SK-N-SH (cell line): ENCODE measurements around the gene FDX1. TPM values are rescaled to one million over a fixed set of nuclear protein-coding genes. Genes with fewer than 3 reads are reported as not detected.

Source experiments
- CTCF ChIA-PET: fragments of 300-600, 350-600 bp; formaldehyde crosslinking; extraction: SDS; loops from one replicate; lab custom pipeline; 2021; lab: Yijun Ruan, JAX
- POLR2A ChIA-PET: fragments of 350-600 bp; sonication (Branson Sonifier 250); formaldehyde crosslinking; extraction: SDS; loops from one replicate; lab custom pipeline; 2020; ENCODE audit warnings: antibody characterized with exemption, inconsistent platforms; lab: Yijun Ruan, JAX
- DNase-seq: peaks from one replicate; pipeline ENCODE4 v3.0.0; 2012
- H2AFZ ChIP-seq: fragments of 200-600 bp; sonication (generic); 2 replicates; pipeline ENCODE4 v1.8.1; 2016; ENCODE audit warnings: antibody characterized with exemption, mild to moderate bottlenecking, low read depth
- H3F3A ChIP-seq: fragments of 200-600 bp; sonication (generic); replicated peaks from 2 replicates; pipeline ENCODE3; 2016; ENCODE audit warnings: antibody characterized with exemption, mild to moderate bottlenecking; ENCODE audit not compliant: insufficient read depth
- H3K27ac ChIP-seq, 2 experiments: fragments of 200-500 bp in 1 of 2; fragments of 200-600 bp in 1 of 2; sonication (Bioruptor generic) in 1 of 2; sonication (generic), shearing (Covaris generic) in 1 of 2; 2 replicates each; pipeline versions ENCODE4 v1.5.1 to v1.6.1; 2014 to 2016; ENCODE audit warnings: low read depth in 2 of 2, inconsistent platforms in 1 of 2, low read length in 1 of 2, mild to moderate bottlenecking in 1 of 2, mixed read lengths in 1 of 2
- H3K27me3 ChIP-seq: fragments of 200-600 bp; sonication (generic), shearing (Covaris generic); 2 replicates; pipeline ENCODE4 v1.6.1; 2016; ENCODE audit warnings: mixed run types; ENCODE audit not compliant: insufficient read depth
- H3K36me3 ChIP-seq, 2 experiments: fragments of 200-500 bp in 1 of 2; fragments of 200-600 bp in 1 of 2; sonication (Bioruptor generic) in 1 of 2; sonication (generic) in 1 of 2; replicated peaks in 1 of 2; 2 replicates each; pipeline versions ENCODE3 to v1.5.1; 2014 to 2016; ENCODE audit warnings: low read length in 1 of 2, mild to moderate bottlenecking in 1 of 2; ENCODE audit not compliant: insufficient read depth in 2 of 2, control insufficient read depth in 1 of 2
- H3K4me1 ChIP-seq, 2 experiments: fragments of 200-500 bp in 1 of 2; fragments of 200-600 bp in 1 of 2; sonication (Bioruptor generic) in 1 of 2; sonication (generic), shearing (Covaris generic) in 1 of 2; 2 replicates each; pipeline versions ENCODE4 v1.5.1 to v1.6.1; 2014 to 2016; ENCODE audit warnings: low read depth in 1 of 2, low read length in 1 of 2, mixed run types in 1 of 2; ENCODE audit not compliant: insufficient read depth in 2 of 2, control insufficient read depth in 1 of 2
- H3K4me2 ChIP-seq: fragments of 200-600 bp; sonication (generic), shearing (Covaris generic); 2 replicates; pipeline ENCODE4 v1.6.1; 2017; ENCODE audit warnings: mixed run types
- H3K4me3 ChIP-seq, 2 experiments: fragments of 200-500 bp in 1 of 2; fragments of 200-600 bp in 1 of 2; sonication (Bioruptor generic) in 1 of 2; sonication (generic), shearing (Covaris generic) in 1 of 2; 2 replicates each; pipeline versions ENCODE4 v1.5.1 to v1.8.1; 2014 to 2016; ENCODE audit warnings: low read depth in 2 of 2, inconsistent platforms in 1 of 2, low read length in 1 of 2, mild to moderate bottlenecking in 1 of 2, mixed read lengths in 1 of 2, moderate library complexity in 1 of 2
- H3K79me2 ChIP-seq: fragments of 200-600 bp; sonication (generic); 2 replicates; pipeline ENCODE4 v1.8.1; 2017; ENCODE audit warnings: mild to moderate bottlenecking; ENCODE audit not compliant: insufficient read depth
- H3K9ac ChIP-seq: fragments of 200-600 bp; sonication (generic); 2 replicates; pipeline ENCODE4 v1.6.1; 2017; ENCODE audit warnings: mixed run types
- H3K9me2 ChIP-seq: fragments of 200-600 bp; sonication (generic); 2 replicates; pipeline ENCODE4 v1.6.1; 2017; ENCODE audit warnings: mixed run types
- H3K9me3 ChIP-seq: fragments of 200-600 bp; sonication (generic); 2 replicates; pipeline ENCODE4 v1.6.1; 2017; ENCODE audit warnings: mixed run types, mild to moderate bottlenecking, moderate library complexity
- H4K20me1 ChIP-seq: fragments of 200-600 bp; sonication (generic); 2 replicates; pipeline ENCODE4 v1.6.1; 2017; ENCODE audit warnings: mild to moderate bottlenecking, mixed run types; ENCODE audit not compliant: insufficient read depth
- ELF1 ChIP-seq: IDR thresholded peaks from 2 replicates; pipeline ENCODE4 v1.4.0; 2012
- EZH2phosphoT487 ChIP-seq: fragments of 200-600 bp; sonication (generic); IDR thresholded peaks from 2 replicates; pipeline ENCODE4 v1.6.1; 2017; ENCODE audit warnings: low read depth, mixed run types, mild to moderate bottlenecking, antibody characterized with exemption, moderate library complexity, borderline replicate concordance
- FOSL2 ChIP-seq: IDR thresholded peaks from 2 replicates; pipeline ENCODE4 v1.4.0; 2012; ENCODE audit warnings: low read depth, mild to moderate bottlenecking, moderate library complexity, borderline replicate concordance
- FOXJ3 ChIP-seq: sonication (generic); formaldehyde crosslinking; IDR thresholded peaks from 2 replicates; pipeline ENCODE4 v1.5.1; 2020; ENCODE audit warnings: mild to moderate bottlenecking, missing genetic modification reagents
- GABPA ChIP-seq: IDR thresholded peaks from 2 replicates; pipeline ENCODE4 v1.4.0; 2012; ENCODE audit warnings: low read depth, mild to moderate bottlenecking
- GATA2 ChIP-seq: sonication (generic); formaldehyde crosslinking; IDR thresholded peaks from 2 replicates; pipeline ENCODE4 v1.5.0; 2020; ENCODE audit warnings: mild to moderate bottlenecking, missing genetic modification reagents
- JUND ChIP-seq: IDR thresholded peaks from 2 replicates; pipeline ENCODE4 v1.4.0; 2012
- MEF2A ChIP-seq: IDR thresholded peaks from 2 replicates; pipeline ENCODE4 v1.4.0; 2012; ENCODE audit warnings: low read depth, borderline replicate concordance
- NFIC ChIP-seq: IDR thresholded peaks from 2 replicates; pipeline ENCODE4 v1.4.0; 2012; ENCODE audit warnings: borderline replicate concordance
- NRF1 ChIP-seq: IDR thresholded peaks from 2 replicates; pipeline ENCODE4 v1.6.1; 2012; ENCODE audit warnings: low read depth, mild to moderate bottlenecking, low read length
- POLR2AphosphoS5 ChIP-seq: IDR thresholded peaks from 2 replicates; pipeline ENCODE4 v1.6.1; 2012; ENCODE audit warnings: low read depth, low read length
- RFX5 ChIP-seq: IDR thresholded peaks from 2 replicates; pipeline ENCODE4 v1.6.1; 2012; ENCODE audit warnings: mild to moderate bottlenecking, improper control_type of control experiment, low read length
- RXRA ChIP-seq: IDR thresholded peaks from 2 replicates; pipeline ENCODE4 v1.4.0; 2012; ENCODE audit warnings: low read depth, mild to moderate bottlenecking, borderline replicate concordance
- YY1 ChIP-seq: IDR thresholded peaks from 2 replicates; pipeline ENCODE4 v1.4.0; 2012; ENCODE audit warnings: low read depth, mild to moderate bottlenecking
- WGBS: methylation state at CpG from one replicate; pipeline ENCODE4 v1.1.6; 2017; ENCODE audit warnings: low lambda C conversion rate; 5-methylcytosine and 5-hydroxymethylcytosine counted together
- polyA plus RNA-seq, 3 experiments: library from polyadenylated mRNA; depleted of rRNA; stranded (reverse); fragments of >200 nt; gene quantifications; 2 replicates each; pipeline ENCODE4 v1.2.3, GENCODE V29; 2012
- TF ChIP-seq, protein P1 (sequence below): IDR thresholded peaks from 2 replicates; pipeline ENCODE4 v1.6.1; 2012; ENCODE audit warnings: mild to moderate bottlenecking, low read depth, low read length, moderate library complexity
- TF ChIP-seq, protein P2 (sequence below): fragments of 200-600 bp; sonication (generic); IDR thresholded peaks from 2 replicates; pipeline ENCODE4 v1.6.1; 2017; ENCODE audit warnings: antibody characterized with exemption, mild to moderate bottlenecking, moderate library complexity
- TF ChIP-seq, protein P3 (sequence below): fragments of 150-350 bp; IDR thresholded peaks from 2 replicates; pipeline ENCODE4 v1.6.1; 2016; ENCODE audit warnings: mild to moderate bottlenecking, low read depth, low read length
- TF ChIP-seq, protein P4 (sequence below): IDR thresholded peaks from 2 replicates; pipeline ENCODE4 v1.4.0; 2012; ENCODE audit warnings: low read depth, borderline replicate concordance

FDX1 gene
- polyA plus RNA-seq, 1 of the 3 experiments (the other 2 are of a cell fraction): 4.0 TPM

DNA sequence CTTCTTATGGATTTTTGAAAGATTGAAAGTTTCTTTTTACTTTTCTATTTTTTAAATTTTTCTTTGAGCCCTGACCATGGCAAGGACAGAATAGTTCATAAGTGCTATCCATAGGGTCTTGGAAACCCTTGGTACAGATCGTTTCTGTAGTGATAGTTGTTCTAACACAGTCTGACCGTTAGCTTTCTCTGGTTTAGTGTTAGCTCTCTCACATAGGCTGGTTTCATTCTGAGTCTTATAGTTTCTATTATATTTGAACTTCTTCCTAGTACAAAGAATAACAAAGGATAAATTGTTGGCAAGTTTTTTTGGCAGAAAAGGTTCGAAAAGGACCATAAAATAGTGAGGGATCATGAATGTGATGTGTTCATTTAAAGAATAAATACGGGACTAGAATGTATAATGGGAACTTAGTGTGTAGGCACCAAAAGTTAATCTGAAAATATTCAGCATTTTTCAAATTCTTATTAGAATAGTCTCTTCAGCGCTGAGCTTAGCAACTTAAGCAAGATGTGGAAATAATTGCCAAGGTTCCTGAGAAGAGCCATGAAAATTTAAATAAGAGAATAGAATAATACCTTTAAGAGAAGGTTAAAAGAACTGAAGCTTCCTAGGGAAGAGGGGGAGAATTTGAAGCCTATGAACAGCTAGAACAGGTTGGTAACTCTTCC lies 24.1 kb downstream of the FDX1 start:
- TF ChIP-seq, protein P1, sequence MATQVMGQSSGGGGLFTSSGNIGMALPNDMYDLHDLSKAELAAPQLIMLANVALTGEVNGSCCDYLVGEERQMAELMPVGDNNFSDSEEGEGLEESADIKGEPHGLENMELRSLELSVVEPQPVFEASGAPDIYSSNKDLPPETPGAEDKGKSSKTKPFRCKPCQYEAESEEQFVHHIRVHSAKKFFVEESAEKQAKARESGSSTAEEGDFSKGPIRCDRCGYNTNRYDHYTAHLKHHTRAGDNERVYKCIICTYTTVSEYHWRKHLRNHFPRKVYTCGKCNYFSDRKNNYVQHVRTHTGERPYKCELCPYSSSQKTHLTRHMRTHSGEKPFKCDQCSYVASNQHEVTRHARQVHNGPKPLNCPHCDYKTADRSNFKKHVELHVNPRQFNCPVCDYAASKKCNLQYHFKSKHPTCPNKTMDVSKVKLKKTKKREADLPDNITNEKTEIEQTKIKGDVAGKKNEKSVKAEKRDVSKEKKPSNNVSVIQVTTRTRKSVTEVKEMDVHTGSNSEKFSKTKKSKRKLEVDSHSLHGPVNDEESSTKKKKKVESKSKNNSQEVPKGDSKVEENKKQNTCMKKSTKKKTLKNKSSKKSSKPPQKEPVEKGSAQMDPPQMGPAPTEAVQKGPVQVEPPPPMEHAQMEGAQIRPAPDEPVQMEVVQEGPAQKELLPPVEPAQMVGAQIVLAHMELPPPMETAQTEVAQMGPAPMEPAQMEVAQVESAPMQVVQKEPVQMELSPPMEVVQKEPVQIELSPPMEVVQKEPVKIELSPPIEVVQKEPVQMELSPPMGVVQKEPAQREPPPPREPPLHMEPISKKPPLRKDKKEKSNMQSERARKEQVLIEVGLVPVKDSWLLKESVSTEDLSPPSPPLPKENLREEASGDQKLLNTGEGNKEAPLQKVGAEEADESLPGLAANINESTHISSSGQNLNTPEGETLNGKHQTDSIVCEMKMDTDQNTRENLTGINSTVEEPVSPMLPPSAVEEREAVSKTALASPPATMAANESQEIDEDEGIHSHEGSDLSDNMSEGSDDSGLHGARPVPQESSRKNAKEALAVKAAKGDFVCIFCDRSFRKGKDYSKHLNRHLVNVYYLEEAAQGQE: no peak
- TF ChIP-seq POLR2AphosphoS5 (no peak), JUND (no peak), FOXJ3 (CRISPR knock-in tag) (no peak), NRF1 (no peak), MEF2A (no peak), FOSL2 (no peak), GABPA (no peak)
- TF ChIP-seq, protein P2, sequence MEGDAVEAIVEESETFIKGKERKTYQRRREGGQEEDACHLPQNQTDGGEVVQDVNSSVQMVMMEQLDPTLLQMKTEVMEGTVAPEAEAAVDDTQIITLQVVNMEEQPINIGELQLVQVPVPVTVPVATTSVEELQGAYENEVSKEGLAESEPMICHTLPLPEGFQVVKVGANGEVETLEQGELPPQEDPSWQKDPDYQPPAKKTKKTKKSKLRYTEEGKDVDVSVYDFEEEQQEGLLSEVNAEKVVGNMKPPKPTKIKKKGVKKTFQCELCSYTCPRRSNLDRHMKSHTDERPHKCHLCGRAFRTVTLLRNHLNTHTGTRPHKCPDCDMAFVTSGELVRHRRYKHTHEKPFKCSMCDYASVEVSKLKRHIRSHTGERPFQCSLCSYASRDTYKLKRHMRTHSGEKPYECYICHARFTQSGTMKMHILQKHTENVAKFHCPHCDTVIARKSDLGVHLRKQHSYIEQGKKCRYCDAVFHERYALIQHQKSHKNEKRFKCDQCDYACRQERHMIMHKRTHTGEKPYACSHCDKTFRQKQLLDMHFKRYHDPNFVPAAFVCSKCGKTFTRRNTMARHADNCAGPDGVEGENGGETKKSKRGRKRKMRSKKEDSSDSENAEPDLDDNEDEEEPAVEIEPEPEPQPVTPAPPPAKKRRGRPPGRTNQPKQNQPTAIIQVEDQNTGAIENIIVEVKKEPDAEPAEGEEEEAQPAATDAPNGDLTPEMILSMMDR: no peak
- TF ChIP-seq, all 33 proteins: peak for 0
- Histone ChIP-seq H3K9ac (no peak overlapping the region), H3K9me2 (no peaks in the 10 kb centered on the region), H3K27me3 (no peaks in the 10 kb centered on the region), H3K9me3 (no peaks in the 10 kb centered on the region; the same call in 1 of the 2 replicates), H3F3A (no peaks in the 10 kb centered on the region), H3K79me2 (no peaks in the 10 kb centered on the region; the same call in 1 of the 2 replicates), H2AFZ (no peak overlapping the region), H3K4me1 (peaks cover 0 to 10% of the 10 kb centered on the region in 2 experiments; a peak in 1 of 4 replicates), H3K4me3 (no peak overlapping the region), H3K4me2 (no peak overlapping the region), H3K36me3 (peaks cover 4 to 19% of the 10 kb centered on the region in 2 experiments), H3K27ac (no peak overlapping the region), H4K20me1 (no peaks in the 10 kb centered on the region)
- WGBS: 85% methylated on average over 5 of the region's 5 CpGs
- no peak for DNase-seq
- ChIA-PET CTCF (interaction anchor here (1.0 to 1.6 kb wide), 2 partner anchors 9 to 777 kb away, joined by 3 to 6 read pairs; no protein-coding TSS in a partner anchor), POLR2A (no interaction called here)

DNA sequence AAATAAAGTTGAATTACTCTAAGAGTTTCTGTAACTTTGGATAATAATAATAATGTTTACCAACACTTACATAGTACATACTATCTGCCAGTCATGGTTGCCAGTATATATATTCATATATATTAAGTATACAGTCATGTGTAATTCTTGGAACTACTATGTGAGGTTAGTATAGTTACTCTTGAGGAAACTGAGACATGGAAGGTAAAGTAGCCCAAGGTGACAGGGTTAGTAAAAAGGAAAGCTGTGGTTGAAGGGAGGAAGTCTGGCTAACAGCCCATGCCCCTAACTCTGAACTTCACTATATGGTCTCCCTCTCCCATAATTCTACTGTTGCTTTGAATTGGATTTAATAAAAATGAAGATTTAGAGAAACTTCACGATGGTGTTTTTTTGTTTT lies 24.9 kb downstream of the FDX1 start:
- H3K4me3 ChIP-seq: no peak overlapping the region
- peaks cover 4 to 22% of the 10 kb centered on the region in 2 experiments for H3K36me3 ChIP-seq
- no peaks in the 10 kb centered on the region; the same call in 1 of the 2 replicates for H3K79me2 ChIP-seq
- no peaks in the 10 kb centered on the region for H3K27me3 ChIP-seq
- CTCF ChIA-PET: interaction anchor here (1.0 to 1.6 kb wide), 2 partner anchors 8 to 776 kb away, joined by 3 to 6 read pairs; no protein-coding TSS in a partner anchor
- WGBS: 93% methylated on average over 1 of the region's 1 CpG
- POLR2A ChIA-PET: no interaction called here
- H3K9ac ChIP-seq: no peak overlapping the region
- H2AFZ ChIP-seq: no peak overlapping the region
- H3K27ac ChIP-seq: no peak overlapping the region
- no peaks in the 10 kb centered on the region; the same call in 1 of the 2 replicates for H3K9me3 ChIP-seq
- H3K4me2 ChIP-seq: no peak overlapping the region
- no peak for DNase-seq
- H3F3A ChIP-seq: no peaks in the 10 kb centered on the region
- H3K4me1 ChIP-seq: peaks cover 0 to 10% of the 10 kb centered on the region in 2 experiments; a peak in 1 of 4 replicates
- H3K9me2 ChIP-seq: no peaks in the 10 kb centered on the region
- H4K20me1 ChIP-seq: no peaks in the 10 kb centered on the region
- TF ChIP-seq NRF1 (no peak), RXRA (no peak), GATA2 (no peak), YY1 (no peak), NFIC (no peak), JUND (no peak), FOSL2 (no peak), FOXJ3 (CRISPR knock-in tag) (no peak), EZH2phosphoT487 (no peak), ELF1 (no peak), POLR2AphosphoS5 (no peak), RFX5 (no peak), MEF2A (no peak)
- TF ChIP-seq, protein P3, sequence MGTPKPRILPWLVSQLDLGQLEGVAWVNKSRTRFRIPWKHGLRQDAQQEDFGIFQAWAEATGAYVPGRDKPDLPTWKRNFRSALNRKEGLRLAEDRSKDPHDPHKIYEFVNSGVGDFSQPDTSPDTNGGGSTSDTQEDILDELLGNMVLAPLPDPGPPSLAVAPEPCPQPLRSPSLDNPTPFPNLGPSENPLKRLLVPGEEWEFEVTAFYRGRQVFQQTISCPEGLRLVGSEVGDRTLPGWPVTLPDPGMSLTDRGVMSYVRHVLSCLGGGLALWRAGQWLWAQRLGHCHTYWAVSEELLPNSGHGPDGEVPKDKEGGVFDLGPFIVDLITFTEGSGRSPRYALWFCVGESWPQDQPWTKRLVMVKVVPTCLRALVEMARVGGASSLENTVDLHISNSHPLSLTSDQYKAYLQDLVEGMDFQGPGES: no peak
- TF ChIP-seq, protein P4, sequence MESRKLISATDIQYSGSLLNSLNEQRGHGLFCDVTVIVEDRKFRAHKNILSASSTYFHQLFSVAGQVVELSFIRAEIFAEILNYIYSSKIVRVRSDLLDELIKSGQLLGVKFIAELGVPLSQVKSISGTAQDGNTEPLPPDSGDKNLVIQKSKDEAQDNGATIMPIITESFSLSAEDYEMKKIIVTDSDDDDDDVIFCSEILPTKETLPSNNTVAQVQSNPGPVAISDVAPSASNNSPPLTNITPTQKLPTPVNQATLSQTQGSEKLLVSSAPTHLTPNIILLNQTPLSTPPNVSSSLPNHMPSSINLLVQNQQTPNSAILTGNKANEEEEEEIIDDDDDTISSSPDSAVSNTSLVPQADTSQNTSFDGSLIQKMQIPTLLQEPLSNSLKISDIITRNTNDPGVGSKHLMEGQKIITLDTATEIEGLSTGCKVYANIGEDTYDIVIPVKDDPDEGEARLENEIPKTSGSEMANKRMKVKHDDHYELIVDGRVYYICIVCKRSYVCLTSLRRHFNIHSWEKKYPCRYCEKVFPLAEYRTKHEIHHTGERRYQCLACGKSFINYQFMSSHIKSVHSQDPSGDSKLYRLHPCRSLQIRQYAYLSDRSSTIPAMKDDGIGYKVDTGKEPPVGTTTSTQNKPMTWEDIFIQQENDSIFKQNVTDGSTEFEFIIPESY: no peak
